NCI-H146 treated with DMSO at 0.1 percent for 48 hours (cell line): ENCODE data around the gene EIF4EBP3.

Source experiments
- DNase-seq: peaks from one replicate; lab custom pipeline; 2025; ENCODE audit not compliant: unreplicated experiment; lab: John Stamatoyannopoulos, UW

Gene EIF4EBP3

DNA sequence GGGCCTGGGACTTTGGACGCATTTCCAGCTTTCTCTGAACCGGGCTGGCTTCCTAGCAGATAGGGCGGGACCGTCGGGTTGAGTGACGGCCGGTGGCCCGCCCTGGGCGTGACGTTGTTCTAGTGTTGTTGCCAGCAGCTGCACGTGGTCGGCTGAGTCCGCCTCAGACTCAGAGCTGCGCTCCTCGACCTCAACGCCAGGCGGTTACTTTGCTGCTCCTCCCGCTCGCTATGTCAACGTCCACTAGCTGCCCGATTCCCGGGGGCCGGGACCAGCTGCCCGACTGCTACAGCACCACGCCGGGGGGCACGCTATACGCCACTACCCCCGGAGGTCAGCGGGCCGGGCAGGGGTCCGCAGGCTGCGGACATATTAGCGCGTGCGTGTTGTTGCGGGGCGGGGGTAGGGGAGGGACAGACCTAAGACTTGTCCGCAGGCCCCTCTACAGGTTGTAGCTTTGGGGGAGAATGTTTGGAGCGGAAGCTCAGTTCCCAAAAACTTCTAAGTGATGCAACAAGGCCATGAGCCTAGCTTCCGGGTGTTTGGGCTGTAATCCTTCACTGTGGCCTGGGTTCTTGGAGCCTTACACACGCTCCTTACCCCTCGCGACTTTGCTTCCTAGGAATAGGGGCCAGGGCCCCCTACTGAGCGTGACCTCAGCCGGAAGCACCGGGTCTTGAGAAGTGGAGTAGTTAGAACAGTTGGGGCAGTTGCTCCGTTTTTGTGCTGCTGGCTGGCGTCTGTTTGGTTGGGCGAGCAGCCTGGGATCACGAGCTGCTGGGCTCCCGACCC lies at the start of gene EIF4EBP3:
Gene EIF4EBP3 (plus strand): TSS at position 155 of the 792 bp plus-strand sequence. CDS start 76 bp downstream, at position 231.
- DNase-seq = no peak

DNA sequence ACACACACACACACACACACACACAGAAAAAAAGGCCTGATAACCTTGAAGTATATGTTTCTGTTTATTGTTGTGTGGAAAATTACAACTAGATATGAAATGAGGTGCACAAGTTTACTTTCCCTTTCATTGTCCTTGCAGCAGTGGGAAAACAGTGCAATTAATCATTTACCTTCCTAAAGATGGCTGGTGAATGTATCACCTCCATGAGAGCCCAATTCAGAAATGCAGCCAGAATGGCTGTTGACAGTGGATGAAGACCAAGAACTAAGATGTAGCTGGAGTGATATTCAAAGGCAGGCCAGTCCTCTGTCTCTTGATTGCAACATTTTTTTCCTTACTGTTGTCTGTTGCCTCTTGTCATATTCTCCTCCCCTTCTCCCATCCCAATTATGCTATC lies 49.6 kb upstream of the EIF4EBP3 start:
- DNase-seq = no peak

DNA sequence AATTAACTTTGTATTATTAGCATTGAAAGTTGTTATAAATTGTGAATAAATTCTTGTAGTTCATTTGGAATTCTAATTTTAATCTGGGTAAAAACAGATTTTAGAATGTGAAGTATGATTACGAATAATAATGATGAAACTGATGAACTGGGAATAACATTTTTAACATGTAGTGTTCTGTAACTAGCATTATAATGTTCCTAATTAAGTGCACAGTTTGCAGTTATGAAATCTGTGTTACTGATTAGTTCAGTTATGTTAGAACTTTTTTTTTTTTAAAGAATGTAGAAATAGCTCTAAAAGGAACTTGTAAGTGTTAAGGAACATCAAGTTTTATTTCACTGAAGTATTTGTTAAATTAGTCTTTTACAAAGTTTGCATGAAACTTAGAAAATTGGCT lies 48.9 kb upstream of the EIF4EBP3 start:
- DNase-seq = no peak

DNA sequence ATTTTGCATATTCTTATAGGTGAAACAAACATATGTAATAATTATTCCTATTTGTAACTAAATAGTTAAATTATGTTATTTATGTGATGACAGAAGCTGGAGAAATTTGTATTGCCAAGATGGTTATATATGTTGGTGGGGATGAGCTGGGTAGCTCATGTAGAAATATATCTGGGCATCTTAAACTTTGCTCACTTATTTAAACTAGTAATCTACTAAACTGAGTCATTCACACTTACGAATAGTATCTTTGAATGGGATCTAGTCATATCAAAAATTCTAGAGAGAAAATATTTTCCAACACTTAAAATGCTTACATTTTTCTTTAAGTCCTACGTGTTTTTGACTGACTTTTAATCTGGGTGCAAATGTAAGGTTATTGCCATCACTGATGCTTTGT lies 44.6 kb upstream of the EIF4EBP3 start:
- no peak for DNase-seq

DNA sequence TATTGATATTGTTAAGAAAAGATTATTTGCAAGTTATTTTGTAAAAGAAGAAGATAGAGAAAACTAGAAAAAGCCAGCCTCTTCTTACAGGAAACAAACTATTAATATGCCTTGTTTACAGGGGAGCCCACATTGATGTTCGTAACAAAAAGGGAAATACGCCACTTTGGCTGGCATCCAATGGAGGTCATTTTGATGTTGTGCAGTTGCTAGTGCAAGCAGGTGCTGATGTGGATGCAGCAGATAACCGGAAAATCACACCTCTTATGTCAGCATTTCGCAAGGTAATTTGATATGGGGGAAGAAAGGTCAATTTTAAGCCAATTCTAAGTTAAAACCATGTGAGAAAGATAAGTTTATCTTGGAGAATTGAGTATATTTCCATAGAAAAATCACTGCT lies 37.6 kb upstream of the EIF4EBP3 start:
- no peak for DNase-seq

DNA sequence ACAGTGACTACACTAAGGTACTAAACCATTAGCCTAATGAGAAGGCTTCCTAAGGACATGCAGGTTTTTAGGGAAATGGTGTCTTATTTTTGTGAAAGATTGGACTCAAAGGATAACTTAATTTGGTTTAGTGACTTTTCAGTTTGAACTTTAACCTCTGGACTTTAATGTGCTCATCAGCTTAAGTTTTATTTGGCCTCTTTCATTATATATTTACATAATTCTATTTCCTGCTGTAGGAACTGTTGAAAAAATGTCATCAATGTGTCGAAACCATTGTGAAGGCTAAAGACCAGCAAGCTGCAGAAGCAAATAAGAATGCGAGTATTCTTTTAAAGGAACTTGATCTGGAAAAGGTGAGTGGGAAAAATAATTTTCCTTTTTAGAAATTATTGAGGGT lies 34.3 kb upstream of the EIF4EBP3 start:
- DNase-seq = no peak

DNA sequence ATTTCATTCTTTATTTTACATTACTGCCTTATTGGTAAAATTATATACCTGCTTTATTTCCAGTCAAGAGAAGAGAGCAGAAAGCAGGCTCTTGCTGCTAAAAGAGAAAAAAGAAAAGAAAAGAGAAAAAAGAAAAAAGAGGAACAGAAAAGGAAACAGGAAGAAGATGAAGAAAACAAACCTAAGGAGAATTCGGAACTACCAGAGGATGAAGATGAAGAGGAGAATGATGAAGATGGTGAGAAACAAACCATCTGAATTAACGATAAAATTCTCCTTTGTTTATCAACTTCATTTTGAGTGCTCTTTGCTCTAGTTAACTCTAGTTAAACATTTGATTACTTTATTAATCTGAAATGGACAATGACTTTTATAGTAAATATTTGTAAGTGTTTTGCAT lies 23.5 kb upstream of the EIF4EBP3 start:
- no peak for DNase-seq

DNA sequence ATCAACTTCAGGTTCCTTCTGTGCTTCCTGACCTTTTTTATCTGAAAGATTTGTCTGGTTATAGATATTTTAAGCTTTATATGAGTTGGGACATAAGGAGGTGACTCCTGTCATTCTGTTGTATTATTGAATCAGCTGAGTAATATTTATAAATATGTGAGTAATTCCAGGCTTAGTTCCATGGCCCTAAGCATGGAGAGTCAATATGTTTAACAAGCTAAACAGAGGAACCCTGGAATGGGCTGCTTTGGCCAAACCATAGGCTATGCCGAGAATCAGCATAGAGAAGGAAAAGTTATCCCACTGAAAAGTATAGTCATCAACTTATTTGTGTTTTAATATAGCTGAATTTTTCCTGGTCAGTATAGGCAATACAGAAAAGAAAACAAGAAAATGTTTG lies 7.2 kb upstream of the EIF4EBP3 start:
- no peak for DNase-seq

DNA sequence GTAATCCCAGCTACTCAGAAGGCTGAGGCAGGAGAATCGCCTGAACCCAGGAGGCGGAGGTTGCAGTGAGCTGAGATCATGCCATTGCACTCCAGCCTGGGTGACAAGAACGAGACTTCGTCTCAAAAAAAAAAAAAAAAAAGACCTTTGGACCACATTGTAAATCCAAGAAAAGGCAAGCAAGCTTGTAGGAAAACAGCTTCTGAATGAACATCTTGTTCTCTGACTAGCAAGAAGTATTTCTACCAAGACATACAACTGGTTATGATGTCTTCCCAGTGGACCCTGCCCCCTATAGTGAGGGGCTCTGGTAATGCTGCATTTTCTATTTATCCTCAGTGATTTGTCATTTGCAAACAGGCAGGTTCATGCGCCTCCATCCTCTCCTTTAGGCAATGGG lies 4.5 kb upstream of the EIF4EBP3 start:
- DNase-seq = no peak

DNA sequence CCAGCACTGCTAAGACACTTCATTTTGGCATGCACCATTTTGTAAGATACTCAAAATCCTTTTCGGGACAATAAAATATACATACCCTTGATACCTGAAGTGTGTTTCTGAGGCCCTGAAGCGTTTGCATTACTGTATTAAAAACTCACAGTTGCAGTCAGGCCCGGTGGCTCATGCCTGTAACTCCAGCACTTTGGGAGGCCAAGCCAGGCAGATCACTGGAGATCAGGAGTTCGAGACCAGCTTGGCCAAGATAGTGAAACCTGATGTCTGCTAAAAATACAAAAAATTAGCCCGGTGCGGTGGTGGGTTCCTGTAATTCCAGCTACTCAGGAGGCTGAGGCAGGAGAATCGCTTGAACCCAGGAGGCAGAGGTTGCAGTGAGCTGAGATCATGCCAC lies 2.5 kb upstream of the EIF4EBP3 start:
- DNase-seq = no peak

DNA sequence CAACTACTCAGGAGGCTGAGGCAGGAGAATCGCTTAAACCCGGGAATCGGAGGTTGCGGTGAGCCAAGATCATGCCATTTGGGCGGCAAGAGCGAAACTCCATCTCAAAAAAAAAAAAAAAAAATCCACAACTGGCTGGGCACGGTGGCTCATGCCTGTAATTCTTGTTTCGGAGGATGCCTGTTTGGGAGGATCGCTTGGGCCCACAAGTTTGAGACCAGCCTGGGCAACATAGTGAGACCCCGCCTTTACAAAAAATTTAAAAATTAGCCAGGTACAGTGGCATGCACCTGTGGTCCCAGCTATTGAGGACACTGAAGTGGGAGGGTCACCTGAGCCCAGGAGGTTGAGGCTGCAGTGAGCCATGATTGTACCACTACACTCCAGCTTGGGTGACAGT lies 1.9 kb upstream of the EIF4EBP3 start:
- no peak for DNase-seq

DNA sequence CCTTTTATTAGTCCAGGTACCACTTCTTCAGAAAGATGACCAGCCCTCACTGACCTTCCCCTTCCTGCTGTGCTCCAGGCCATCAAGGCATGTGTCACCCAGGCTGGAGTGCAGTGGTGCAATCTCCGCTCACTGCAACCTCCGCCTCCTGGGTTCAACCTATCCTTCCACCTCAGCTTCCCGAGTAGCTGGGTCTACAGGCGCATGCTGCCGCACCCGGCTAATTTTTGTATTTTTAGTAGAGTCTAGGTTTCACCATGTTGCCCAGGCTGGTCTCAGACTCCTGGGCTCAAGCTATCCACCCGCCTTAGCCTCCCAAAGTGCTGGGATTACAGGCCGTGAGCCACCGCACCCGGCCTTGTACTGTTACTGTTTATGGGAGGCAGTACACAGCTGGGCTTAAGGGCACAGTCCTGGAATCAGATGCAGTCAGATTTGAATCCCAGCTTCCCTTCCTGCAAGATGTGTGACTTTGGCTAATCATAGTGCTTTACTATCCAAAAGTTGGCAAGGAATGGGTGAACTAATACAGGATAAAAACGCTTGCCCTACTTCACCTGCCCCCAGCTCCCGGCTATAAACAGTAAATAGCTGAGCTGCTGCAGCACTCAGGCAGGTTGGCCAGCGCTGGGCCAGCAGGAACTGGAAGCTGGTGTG lies 483 bp upstream of the EIF4EBP3 start:
- DNase-seq = no peak

DNA sequence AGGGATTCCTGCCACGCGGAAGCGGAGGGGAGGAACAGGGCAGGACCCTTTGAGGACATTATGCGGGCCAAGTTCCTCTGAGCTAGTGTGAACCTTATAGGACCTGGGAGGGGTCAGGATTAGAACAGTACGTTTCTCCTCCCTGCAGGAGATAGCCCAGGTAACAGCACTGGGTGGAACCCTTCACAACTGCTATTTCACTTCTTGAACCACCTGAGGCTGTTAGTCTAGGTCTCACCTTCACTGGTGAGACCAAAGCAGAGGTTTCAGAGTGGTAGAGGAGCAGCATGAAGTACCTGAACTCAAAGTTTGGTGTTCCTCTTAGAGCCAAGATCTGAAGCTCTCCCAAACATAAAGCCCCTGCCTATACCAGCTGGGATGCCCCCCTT lies 832 bp downstream of the EIF4EBP3 start:
- no peak for DNase-seq

DNA sequence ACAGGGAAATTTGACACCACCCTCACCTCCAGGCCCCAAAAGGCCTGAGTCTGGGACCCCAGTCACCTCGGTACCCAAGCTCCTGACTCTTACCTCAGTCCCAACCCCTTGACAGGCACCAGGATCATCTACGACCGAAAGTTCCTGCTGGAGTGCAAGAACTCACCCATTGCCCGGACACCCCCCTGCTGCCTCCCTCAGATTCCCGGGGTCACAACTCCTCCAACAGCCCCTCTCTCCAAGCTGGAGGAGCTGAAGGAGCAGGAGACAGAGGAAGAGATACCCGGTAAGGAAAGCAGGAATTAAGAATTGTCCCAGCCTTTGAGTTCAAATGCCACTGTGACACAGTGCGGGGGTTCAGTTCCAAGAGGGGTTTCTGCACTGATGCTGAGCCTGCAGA lies 1.3 kb downstream of the EIF4EBP3 start:
- DNase-seq = no peak

DNA sequence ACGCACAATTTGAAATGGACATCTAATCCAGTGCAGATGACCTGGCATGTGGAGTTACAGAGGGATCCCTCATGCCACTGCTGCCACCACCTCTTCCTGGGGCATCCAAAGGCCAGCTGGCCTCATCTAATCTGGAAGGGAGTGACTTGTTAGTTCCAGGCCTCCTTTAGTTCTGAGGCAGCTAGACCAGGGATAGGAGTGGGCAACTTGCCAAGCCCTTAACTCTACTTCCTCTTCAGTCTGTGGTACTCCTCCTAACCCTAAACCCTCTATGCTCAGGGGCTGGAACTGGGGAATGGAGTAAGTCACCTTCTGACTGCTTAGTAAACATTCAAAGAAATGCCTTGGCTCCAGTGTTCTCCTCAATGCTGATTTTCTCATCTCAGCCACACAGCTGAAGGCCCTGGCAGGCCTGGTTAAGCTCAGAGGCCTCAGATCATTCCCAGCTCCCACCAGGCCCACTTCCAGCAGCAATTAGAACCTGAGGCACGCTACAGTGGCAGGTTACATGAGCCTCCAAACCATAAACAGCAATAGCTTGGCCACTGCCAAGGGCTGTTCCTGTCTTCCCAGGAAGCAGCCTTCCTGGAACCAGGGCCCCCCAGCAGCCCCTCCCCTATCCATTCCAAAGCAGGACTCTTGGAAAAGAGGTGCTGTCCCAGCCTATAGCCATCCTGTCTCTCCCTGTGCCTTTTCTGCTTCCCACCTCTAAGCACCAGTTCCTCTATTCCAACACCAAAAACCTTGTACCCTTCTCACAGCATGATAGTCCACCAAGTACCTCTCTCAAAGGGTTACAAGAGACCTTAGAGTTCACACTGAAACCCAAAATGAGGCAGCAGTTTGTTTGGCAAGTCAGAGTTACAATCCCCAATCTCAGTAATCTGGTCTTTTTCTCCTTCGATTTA lies 2.0 kb downstream of the EIF4EBP3 start:
- DNase-seq = no peak

DNA sequence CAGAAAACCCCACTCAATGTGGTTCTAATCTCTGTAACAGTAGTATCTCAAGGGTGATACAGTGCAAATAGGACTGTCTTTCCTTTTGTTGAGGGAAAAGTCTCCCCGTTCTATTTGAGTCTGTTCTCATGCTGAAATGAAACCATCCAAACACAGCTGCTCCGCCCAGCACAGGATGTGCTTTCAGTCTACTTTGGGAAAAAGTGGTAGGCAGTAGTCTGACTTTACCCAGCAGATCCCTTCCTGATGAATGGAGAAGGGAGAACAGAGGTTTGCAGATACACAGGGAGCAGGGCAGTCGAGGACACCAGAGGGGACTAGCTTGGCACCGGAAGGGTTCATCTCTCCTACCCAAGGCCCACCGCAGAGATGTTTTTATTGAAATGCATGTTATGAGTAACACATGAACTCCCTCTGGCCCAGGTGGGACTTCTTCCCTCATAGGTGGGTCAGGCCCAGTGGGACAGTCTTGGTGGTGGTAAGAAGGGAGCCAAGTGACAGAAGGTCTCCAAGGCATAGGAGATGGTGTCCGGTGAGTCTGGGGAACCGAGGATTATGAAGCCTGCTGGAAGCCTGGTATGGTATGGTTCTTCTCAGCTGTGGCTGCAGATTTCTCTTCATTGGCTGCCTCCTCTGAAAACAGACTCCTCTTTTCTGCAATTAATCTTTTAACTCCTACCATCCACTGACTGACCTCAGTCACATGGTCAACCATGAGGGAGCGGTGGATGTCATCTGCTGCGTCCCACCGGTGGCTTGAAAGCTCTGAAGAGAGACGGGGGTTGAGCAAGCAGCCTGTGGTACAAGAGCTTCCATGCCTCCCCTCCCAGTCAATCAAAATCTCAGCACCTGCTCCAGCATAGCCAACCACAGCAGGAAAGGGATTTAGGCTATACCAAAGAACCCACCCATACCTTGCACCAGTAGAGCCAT lies 3.0 kb downstream of the EIF4EBP3 start:
- DNase-seq = no peak

DNA sequence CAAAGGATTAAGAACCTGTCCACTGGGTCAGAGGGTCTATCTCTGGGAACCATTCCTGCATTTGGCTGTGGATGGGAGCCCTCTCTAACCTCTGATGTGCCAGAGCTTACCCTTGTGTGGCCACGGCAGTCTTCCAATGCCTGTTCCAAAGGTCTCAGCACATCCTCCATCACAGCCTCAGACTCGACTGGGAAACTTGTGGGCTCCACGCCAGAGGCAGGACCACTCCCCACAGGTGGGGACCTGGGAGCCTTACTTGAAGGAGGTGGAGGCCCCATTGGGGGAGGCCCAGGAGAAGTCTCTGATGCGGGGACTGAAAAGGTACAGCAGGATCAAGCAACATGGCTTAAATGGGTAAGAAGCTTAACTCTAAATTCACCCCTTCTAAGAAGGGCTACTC lies 4.4 kb downstream of the EIF4EBP3 start:
- DNase-seq = no peak

DNA sequence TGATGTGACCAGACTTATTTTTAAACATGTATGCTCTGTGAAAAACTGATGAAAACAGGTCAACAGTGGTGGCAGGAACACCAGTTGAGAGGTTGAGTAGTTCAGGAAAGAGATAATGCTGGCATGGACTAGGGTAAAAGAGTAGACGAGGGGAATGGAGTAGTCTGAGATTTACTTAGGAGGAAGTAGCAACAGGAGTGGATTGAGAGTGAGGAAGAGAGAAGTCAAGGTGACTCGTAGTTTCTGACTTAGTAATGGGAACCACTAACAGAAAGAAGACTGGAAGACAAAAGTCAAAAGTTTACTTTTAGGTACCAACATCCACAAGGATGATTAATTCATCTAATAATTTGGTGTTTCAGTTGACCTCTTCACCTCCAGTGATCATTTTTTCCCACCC lies 6.2 kb downstream of the EIF4EBP3 start:
- DNase-seq = no peak

DNA sequence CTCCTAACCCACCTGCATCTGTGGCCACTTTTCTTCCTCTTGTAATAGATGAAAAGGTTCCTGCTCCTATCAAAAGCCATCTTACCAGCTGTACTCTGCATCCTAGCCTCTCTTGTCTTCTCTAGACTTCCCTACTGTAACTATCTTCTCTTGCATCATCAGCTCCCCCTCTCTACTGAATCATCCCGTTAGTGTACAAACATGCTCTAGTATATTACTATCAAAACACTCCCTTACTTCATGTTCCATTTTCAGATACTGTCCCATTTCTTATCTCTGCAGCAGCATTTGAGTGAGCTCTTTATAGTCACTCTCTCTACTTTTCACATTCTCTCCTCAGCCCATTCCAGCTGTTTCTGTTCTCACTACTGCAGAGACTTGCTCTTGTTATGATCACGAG lies 7.0 kb downstream of the EIF4EBP3 start:
- no peak for DNase-seq

DNA sequence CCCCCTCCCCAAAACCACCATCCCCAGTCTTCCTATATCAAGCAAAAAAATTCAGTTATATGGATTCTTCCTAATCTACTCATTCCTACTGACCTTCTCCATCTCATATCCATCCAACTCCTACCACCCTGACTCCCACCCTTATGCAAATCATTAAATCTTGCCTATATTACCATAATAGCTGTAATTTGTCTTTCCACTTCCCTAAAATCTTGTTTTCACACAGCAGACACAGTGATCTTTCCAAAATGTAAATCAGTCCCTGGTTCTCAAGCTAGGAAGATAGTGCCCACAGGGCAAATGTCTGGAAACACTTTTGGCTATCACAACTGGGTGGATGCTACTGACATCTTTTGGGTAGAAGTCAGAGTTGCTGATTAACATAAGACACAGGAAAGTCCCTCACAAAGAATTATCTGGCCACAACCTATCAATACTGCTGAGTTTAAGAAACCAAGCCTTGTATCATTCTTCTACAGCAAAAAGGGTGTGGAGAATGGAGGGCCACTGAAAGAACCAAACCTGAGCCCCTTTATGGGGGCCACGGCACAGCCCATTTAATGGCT lies 8.4 kb downstream of the EIF4EBP3 start:
- no peak for DNase-seq
